ENCODE results near the gene C14orf93.

The C14orf93 gene

DNA sequence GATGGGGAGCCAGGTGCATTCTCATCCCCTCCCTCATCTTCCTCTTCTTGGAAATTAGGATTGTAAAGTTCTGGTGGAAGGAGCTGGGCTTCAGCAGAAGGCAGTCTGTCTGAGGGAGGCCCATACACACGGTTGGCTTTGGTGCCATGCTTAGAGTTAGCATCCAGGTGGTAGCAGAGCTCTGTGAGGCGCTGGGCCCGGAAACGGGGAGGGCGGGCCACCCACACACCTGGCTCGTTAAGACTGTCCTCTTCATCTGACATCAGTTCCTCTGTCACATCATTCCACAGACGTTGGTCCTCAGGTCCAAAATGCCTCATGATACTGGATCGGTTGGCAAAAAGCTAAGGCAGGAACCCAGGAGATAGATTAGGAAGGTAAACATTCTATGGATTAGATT is 22.7 kb downstream of the C14orf93 start:
- DNase-seq, result no peak

DNA sequence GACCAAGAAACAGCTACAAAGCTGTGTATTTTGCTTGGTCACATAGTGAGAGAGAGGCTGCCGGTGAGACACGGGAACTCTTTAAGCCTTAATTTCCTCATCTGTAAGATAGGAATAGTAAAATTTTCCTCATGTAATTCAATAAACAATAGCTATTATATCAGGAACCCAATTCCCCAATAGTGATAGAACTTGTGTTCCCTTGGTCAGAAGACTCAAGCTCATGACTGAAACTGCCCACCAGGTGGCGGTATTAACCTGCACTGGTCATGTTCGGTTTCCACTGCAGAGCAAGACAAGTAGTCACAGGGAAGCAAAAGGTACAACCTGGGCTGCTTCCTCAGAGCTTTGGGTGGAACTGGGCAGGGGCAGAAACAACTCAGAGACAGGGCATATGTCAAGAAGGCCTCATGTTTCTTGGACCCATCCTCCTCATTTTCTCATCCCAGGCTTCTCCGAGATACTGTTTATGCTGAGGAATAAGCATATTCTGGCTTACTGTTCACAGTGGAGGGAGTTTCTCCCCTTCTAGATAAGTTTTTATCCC is 23.4 kb downstream of the C14orf93 start:
- DNase-seq, result peak; percentile 43

DNA sequence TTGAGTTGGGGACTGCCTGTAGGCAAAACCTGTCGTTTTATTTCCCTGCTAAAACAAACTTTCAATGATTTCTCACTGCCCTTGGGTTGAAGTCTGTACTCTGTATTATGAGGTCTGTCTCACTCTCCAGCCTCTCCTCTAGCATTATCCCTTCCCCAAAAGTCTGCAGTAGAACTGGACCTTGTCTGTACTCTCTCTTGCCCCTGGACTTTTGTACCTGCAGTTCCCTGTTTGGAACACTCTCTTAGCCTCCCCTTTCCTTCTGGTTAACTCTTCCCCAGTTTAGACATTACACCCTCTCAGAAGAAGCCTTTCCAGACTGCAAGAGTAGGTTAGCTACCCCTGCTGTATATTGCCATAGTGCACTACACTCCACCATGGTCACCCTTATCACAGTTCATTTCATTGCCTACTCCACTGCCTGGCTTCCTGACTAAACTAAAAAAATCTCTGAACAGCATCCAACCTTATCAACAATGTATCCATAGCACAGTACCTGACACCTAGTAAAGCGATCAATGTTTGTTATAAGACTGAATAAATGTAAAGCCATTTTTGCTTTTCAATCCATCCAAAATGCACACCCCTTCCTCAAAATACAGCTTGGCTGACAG is 23.9 kb downstream of the C14orf93 start:
- no peak for DNase-seq

DNA sequence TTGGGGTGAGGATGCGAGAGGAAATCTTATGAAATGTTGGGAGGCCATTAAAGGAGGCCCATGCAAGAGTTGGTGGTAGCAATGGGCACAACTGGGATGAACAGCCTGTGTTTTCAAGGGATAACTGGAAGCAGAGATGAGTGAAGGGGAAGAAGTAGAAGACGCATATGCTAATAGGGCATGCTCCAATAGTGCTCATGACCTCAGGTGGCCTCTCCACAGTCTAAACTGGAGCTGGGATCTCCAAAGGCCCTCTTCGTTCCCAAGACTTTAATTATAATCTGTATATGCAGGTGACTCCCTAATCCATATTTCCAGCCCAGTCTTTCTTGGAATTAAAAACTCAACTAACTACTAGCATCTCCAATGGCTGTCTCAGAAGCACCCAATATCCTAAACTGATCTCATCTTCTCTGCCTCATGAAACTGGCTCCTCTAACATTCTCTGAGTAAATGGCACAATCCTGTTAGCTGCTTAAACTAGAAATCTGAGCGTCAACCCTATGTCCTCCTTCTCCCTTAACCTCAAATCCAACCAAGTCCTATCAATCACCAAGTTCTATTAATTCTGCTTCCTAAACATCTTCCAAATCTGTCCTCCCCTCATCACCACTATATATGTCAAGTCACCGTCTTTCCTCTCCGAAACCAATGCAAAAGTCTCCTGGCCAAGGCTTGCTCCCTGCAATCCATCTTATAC is 24.8 kb downstream of the C14orf93 start:
- DNase-seq, result no peak

DNA sequence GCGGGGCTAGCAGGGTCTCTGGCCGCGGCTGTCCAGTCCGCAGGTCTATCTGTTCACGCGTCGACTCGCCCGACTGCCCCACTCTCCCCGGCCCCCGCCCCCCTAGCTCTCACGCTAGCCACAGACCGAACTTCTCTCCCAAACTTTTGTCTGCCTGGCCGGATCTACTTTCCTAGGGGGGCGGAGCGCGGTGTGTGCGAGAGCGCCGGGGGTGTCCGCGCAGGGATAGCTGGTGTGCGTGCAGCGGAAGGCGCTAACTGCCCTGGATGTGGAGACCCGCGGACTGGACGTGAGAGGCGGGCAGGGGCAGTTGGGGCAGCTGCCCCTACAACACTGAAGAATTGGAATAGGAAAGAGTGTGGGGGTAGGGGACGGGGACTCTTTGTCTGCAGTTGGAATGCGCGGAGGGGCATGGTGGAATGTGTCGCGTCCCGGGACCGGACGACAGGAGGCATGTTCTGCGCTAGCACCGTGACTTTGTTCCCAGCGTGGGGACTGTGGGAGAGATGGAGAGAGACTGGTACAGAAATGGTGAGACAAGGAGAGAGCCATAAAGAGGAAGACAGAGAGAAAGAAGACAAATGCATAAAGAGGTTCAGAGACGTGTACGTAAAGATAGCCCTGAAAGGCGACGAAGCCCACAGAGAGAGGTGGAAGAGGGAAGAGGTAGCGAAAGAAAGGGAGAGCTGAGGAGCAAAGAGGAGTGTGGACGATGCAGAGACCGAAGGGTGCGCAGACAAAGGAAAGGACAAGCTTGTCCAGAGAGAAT is 27.3 kb downstream of the C14orf93 start, which contains the start of gene AJUBA:
Gene AJUBA, minus strand, starts transcription at position 75 of the 769 bp plus-strand sequence. CDS start 285 bp downstream, outside the sequence.
- DNase-seq, result no peak

DNA sequence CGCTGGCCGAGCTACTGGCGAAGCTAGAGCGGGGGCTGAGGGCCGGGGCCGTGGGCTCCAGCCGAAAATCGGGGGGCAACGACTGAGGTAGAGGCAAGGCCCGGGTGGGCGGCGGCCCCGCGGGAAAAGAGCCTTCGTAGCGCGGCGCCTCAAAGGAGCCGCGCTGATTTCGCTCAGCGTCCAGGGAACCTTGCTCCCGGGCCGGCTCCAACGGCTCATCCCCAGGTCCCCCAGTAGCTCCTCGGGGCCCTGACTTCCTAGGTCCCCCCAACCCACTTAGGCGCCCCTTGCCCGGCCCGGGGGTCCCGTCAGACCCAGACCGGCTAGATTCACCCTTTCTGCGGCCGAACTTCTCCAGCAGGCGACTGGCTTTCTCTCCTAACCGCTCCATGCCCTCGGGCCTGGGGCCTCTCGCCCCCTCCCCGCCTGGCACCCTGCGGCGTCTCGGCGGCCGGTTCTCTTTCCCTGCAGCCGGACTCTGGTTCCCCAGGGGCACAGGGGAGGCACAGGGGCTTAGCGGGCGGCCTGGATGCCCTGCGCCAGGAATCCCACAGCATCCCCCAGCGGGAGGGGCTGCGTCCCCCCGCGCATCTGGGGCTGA is 28.0 kb downstream of the C14orf93 start:
- DNase-seq, result no peak

DNA sequence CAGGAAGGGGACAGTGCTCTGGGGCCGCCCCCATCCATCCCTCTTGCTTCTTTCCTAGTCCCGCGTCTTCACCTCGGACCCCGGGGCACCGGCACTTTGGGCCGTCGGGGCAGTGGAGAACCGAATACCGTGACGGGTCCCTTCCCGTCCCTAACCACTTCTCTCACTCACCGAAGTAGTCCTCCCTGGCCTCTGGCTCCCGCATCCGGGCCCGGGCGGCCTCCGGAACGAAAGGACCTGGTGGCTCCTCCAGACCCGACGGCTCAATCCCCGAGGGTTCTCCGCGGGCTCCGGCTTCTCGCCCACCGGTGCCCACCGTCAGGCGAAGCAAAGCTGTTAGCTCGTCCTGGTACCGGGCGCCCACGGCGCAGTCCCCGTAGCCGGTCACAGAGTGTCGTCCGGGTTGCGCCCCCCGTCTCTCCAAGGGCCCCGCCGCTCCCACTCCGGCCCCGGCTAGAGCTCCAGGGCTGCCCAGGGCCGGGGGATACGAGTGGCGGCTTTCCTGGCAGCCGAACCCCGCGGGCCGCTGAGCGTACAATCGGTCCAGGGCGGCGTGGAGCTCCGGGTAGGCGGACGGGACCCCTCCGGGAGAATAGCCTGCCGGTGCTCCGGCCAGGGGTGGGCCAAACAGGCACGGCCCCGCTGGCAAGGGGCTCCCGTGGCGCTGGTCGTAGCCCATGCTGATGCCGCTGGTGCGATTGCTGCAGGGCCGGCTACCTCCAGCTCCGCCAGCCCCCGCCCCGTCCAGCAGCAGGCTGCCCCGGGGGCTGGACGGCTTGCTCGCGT is 28.7 kb downstream of the C14orf93 start:
- DNase-seq, result no peak

DNA sequence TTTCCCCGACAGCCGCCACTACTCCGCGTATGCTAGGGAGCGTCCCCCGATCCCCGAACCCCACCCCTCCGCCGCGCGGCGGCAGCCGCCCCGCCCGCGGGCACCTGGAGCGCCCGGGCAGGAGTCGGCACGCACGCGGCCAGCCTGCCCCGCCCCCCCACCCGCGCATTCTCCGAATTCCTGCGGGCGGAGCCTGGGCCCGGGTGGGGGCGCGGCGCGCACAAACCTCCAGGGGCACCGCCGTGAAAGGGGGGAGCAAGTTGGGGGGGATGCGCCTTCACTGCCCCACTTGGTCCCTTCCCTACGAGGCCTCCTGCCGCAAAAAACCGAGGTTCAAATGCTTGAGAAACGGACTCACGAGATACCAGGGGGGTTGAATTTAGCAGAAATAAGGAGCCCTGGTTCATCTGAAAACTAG is 29.3 kb downstream of the C14orf93 start:
- no peak for DNase-seq

DNA sequence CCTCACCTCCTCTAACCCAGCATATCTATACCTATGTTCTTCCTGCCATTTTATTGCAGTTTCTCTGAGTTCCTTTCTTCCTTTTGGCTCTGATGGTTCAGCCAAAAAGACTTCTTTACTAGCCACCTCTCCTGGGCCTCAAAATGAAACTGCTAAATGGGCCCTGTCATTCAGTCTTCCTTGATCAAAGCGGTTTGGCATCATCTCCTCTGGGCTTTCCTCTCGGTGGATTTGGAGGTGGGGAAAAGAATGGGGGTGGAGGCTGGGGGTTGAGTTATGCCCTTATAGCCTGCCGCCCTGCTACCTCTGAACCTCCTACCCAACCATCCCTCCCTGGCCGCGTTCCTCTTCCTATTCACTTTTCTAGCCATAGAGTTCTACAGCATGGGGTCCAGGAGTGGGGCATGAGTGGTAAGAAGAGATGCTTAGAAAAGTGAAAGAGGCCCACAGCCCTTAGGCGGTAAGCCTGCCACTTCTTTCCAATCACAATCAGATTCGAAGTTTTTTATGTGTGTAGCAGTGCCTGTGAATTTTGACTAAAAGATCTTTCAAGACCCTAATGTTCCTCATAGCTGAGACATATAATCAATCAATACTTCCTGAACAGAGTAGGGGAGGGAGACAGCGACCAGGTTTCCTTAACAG is 30.1 kb downstream of the C14orf93 start:
- DNase-seq, result no peak

DNA sequence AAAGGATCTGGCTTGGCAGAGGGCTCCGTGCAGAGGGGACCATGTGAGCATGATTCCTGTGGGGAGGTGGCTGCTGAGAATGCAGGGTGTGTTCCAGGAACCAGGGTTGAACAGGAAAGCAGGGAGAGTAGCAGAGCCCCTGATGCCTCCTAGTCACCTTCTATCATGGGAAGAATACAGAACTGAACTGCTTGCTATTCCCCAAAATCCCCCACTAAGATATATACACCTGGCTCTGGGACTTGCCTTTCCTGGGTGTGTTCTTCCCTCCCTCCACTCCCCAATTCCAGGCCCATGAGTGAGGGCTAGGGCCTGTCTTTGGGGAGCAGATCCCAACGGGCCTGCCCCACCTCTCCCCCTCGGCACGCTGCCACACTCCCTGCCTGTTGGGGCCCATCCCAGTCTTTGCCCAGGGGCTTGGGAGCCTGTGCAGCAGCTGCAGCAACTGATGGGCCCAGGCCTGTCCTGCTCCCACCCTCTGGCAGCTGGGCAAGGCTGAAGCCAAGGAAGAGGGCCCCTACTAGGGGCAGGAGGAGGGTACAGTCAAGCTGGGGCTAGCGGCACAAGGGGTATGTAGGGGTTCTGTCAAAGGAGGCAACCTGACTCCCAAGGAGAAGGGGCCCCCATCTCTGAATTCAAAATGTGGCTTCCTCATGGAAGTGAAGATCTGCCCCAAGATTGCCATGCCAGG is 30.8 kb downstream of the C14orf93 start:
- no peak for DNase-seq

DNA sequence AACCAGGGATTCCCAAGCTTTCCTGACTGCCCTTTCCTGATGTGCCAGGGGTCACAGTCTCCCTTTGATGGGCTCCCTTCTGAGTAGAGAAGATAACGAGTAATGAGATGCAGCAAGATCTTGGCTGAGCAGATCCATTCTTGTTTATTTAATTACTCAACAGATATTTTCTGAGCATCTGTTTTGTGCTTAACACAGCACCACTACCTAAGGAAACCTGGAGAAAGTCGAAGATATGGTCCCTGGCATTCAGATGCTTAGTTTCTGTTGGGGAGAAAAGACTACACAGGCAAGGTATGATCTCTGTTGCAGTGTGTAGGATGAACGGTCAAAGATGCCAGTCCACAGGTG is 31.5 kb downstream of the C14orf93 start:
- DNase-seq, result no peak

DNA sequence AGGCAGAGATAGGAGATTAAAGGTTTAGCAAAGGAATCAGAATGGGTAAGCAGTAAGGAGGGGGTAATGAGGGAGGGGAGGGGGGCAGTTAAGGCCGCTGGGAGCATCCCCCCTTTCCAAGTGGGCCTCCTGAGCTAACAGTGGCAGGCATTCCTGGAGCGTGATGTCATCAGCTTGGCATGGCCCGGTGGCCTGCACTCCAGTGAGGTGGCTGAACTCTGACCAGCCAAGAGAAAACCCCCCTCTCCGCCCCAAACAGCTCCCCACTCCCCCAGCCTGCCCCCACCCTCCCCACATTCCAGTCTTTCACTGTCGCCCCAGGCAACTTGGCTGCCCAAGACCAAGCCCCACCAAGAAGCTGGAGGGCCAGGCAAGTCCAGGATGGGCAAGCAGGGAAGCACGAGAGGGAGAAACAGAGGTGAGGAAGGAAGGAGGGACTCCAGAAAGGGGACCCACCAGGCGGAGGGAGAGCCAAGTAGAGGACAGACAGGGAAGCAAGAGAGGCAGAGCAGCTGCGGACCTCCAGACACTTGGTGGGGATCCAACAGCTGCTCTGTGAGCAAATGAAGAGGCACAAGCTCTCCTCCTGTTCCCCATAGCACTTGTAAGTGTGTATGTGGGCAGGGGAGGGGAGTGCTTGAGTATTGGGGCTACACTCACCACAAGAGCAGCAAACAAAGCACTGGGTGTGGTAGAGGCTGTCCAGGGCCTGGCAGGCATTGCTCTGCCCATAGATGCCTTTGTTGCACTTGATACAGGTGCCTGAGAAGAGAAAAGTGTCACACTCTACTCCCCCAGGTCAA is 32.1 kb downstream of the C14orf93 start:
- DNase-seq, result no peak

DNA sequence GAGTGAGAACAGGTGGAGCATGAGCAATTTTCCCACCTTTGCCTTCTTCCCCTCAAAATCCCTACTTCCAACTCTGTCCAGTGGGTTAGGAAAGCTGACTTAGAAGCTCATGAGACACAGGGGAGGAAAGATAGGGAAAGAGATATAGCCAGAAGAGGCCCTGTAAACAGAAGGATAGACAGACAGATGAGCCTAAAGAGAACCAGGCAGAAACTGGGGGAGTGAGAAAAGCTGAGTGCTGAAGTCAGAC is 32.6 kb downstream of the C14orf93 start:
- no peak for DNase-seq

DNA sequence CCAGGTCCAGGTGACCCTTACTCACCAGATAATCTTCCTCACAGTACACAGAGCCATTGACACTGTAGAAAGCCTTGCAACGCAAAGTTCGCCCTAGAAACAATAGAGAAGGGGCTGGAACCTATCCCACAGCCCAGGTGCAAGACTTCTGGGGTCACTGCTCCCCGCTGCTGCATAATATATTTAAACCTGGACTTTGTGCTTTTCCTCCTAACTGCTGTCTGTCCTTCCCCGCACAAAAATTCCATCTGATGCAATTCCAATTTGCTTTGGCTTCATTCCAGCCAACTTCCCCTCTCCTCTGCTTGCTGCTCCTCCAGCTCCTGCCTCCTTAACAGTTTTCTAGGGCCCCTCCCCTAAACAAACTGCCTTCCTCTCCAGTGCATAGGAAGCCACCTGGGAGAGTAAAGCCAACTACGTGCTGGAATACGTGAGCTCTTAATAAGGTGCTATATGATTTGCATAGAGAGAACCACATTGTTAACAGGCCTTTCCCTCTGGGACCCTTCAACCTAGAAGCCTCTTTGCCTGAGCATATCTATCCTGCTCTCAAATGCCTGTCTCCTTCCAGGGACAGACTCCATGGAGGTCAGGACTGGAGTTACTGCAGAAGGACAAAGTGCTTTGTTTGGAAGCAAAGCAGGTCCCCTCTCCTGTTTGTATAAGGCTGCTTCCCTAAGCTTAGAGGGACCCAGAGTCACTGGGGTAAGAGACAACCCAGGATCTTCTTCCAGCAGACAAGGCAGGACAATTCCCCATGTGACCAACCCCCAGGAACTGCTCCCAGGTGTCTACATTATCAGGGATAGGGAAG is 33.1 kb downstream of the C14orf93 start:
- DNase-seq, result no peak

DNA sequence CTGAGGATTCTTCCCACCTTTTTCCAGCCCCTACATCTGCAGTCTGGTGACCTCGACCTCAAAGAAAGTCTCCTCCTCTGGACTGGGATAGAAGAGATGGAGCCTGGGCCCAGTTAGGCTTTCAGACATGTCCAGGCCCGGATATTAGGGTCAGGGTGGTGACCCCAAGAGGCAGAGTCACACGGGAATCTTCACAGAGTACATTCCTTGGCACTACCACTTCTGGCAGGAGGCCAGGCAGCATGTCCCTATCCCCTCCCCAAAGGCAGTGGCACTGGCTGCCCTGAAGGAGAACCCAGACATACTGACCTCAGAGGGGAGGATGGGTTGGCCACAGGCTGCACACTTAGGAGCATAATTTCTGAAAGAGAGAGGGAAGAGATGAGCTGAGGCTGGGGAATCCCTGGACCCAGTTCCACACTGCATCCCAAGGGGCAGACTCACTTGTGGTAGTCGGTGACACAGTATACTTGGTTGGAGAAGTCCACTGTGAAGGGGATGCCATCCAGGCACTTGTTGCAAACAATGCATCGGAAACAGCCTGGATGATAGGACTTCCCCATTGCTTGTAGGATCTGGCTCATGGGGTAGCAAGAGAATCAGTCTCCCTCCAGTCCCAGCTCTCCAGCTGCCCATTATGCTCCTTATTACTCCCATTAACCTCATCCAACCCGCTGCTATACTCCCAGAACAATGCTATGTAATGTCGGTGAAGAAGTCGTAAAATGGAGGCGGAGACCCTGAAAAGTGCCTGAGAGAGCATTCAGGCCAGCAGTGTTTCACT is 35.2 kb downstream of the C14orf93 start:
- DNase-seq, result no peak

DNA sequence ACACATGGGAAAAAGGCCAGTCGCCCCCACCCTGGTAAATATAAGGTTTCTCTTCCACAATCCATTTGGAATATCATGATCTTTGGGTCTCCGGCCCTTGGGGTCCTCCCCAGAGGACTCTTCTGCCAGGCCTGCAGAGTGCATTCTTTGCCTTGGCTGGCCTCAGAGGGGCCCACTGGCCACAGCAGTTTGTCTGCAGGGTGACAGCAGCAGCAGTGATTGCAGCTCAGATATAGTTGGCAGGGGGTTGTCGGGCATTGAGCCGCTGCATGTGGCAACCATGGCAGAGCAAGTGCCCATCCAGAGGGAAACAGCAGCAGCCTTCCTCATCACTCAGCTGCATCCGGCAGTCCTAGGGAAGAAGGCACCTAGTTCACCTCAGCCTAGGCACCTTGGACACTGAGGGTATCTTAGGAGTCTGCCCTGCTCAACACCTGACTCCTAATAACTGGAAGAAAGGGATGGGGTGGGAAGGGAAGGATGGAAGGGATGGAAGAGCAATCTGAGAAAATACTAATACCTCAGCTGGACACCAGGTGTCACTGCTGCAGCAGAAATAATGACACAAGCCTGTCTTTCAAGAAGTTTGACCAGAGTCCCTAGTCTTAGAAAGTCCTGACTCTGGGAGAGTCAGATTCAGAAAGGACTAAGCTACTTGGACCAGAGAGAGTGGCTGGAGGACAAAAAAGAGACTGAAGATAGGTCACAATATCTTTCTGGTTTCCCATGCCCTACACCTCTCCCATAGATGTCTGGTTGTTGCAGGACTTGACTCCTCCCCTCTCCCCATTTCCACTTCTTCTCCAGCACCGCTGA is 36.5 kb downstream of the C14orf93 start:
- DNase-seq, result no peak

DNA sequence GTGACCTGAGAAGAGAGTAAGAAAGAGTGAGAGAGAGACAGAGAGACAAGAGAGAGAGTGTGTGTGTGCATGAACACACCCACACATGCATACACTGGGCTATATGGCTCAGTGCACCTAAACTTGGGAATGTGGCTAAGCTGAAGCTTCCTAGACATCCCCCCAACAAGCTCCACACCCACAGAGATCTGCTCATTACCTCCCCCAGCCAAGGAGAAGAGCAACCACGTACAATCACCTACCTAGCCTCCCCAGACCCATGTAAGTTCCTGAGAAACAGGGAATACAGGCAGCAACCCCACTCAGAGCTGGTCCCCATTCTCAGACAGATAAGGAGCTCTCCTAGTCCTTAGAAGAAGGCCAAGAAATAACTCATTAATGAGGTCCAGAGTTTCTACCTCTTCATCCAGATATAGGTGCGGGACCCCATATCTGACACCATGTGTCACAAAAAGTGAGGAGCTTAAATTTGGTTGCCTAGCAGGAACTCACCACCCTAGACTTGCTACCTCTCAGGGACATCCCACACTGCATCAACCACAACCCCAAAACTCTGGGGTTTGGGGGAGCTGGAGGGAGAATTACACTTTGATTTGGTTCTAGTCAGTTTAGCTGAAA is 37.5 kb downstream of the C14orf93 start:
- no peak for DNase-seq

DNA sequence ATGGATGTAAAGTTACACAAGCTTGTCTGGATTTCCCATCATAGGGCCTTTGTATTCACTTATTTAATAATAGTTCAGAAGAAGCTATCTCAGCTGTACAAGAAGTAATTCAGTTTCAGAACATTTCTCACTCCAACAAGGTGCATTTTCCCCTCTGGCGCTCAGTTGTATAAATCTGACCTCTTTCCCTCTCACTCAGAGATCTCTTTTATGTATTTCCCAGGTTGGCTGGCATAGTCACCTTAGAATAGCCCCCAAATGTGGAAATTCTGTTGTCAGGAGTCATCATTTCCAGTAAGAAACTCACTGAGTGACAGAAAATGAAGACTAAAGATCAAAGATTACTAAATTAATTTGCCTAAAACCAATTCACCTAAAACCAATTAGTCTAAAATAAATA is 38.8 kb downstream of the C14orf93 start:
- no peak for DNase-seq

Data from NCI-H524 treated with DMSO at 0.1 percent for 48 hours (cell line).